T-helper 9 cell (primary cell): ENCODE results near the gene RECQL5.
"Not testable (repeated sequence)": the region's sequence is repeated elsewhere in the genome, so short reads cannot be mapped to it uniquely, and the experiment has no call there.

ENCODE experiments used
- DNase-seq: peaks from one replicate; pipeline ENCODE4 v3.0.0-alpha.2; 2020

The RECQL5 gene

DNA sequence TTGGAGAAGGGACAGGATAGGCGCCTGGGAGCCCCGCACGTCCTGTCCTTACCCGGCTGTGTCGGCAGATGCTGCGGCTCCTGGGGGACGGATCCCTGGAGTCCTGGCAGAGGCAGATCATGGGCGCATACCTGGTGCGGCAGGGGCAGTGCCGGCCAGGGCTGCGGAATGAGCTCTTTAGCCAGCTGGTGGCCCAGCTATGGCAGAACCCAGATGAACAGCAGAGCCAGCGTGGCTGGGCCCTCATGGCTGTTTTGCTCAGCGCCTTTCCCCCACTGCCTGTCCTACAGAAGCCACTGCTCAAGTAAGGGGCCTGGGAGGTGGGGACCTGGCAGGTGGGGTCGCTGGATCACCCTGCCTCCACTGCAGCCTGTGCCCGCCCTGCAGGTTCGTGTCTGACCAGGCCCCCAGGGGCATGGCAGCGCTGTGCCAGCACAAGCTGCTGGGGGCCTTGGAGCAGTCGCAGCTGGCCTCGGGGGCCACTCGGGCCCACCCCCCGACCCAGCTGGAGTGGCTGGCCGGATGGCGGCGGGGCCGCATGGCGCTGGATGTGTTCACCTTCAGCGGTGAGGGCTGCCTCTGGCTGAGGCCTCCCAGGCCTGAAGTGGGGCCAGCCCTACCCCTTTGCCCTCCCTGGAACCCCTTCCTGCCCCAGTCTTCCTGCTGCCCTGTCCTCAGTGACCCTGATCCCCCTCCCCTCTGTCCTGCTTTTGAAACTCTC, 53.9 kb downstream of the RECQL5 start:
- no peak for DNase-seq

DNA sequence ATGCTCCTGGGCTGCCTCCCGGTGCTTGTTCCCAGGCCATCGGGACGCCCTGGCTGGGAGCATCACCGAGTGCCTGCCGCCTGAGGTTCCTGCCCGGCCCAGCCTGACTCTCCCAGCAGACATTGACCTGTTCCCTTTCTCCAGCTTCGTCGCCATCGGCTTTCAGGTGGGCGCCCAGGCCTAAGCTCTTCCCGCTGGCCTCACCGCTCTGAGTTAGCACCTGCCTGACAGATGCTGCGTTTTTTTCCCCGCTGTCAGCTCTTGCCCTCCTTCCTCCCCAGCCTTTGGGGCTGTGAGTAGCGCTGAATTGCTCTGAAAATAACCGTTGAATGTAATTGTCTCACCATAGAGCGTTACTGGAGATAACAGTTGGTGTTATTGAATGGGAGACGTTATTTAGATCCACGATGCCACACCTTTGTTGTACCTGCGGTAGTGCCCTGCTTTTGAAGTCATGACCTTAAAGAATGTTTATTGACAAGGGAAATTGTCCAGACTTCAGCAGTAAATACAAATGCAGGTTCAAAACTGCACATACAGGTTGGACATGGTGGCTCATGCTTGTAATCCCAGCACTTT, 55.0 kb downstream of the RECQL5 start:
- no peak for DNase-seq

- DNase-seq = no peak
These were observed 56.6 kb downstream of the RECQL5 start for GRCh38 chr17:75610103-75610984.

DNA sequence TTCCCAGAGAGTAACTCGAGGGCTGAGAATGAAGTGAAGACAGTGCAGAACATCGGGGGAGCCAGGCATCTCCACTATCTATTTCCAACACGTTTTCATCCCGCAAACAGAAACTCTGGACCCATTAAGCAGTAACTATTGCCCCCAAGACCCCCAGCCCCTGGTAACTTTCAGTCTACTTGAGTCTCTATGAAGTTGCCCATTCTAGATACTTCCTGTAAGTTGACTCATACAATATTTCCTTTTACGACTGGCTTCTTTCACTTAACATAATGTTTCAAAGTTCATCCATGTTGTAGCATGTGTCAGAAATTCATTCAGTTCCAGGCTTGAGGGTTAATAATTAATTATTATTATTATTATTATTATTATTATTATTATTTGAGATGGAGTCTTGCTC, 59.9 kb downstream of the RECQL5 start:
- no peak for DNase-seq

GRCh38 chr17:75605790-75606189, 61.2 kb downstream of the RECQL5 start:
- no peak for DNase-seq

DNA sequence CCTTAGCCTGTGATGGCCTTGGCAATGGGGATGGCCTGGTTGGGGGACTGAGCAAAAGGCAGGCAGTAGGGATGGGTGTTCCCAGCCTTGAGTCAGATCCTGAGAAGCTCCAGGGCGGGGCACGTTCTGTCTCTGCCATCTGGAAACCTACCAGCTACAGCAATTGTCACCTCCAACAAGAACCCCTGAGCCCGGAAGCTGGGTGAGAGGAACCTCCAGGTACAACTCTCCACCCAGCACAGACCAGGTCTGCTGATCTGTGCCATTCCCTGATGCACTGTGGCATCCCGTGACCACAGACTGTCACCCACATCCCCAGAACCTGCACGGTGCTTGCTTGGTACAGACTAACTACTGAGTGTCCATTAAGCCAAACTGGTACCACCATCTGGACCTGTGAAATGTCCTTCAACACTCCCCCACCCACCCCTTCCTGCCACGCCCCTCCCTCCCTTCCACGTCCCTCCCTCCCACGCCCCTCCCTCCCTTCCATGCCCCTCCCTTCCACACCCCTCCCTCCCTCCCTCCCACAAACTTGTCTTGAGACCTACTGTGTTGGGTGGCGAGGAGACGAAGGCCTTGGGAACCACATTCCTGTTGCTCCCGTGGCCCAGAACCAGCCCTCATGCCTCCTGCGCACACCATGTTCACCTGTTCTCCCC, 62.8 kb downstream of the RECQL5 start:
- DNase-seq = no peak

GRCh38 chr17:75603123-75603522, 63.8 kb downstream of the RECQL5 start:
- DNase-seq = no peak

DNA sequence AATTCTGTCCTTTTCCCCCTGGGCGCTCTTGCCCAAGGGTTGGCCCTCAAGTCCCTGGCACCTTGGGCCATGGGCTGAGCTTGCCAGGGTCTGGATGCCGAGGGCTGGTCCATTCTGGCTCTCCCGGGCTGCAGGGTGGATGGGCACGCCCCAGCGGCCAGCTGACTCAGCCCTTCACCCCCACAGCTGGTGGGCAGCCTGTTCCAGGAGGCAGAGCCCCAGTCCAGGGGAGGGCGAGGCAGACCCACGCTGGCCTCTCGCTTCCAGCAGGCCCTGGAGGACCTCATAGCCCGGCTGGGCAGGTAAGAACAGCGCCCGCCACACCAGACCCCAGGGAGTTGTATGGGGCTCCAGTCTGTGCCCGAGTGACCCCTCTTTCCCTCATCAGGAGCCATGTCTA, 64.3 kb downstream of the RECQL5 start:
- DNase-seq = no peak

GRCh38 chr17:75601057-75601987, 65.6 kb downstream of the RECQL5 start:
- peak; percentile 62 for DNase-seq

- DNase-seq = no peak
These were observed 70.5 kb downstream of the RECQL5 start for GRCh38 chr17:75596320-75597087.

DNA sequence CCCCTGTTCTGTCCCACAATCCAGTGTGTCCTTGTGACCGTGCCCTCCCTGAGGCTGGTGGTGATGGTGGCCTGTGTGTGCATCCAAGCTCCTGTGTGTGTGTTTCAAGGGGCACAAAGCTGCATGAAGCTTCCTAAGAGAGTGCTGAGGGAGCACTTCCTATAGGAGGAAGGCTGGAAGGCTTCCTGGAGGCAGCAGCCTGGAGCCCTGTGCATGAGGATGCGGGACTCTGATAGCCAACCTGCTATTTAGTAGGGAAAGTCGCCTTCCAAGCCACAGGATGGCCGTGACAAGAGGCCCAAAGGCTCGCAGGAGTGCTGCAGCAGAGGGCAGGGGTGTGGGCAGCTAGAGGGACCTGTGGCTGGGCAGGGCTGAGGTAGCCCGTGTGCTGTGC, 71.0 kb downstream of the RECQL5 start:
- DNase-seq = no peak

DNA sequence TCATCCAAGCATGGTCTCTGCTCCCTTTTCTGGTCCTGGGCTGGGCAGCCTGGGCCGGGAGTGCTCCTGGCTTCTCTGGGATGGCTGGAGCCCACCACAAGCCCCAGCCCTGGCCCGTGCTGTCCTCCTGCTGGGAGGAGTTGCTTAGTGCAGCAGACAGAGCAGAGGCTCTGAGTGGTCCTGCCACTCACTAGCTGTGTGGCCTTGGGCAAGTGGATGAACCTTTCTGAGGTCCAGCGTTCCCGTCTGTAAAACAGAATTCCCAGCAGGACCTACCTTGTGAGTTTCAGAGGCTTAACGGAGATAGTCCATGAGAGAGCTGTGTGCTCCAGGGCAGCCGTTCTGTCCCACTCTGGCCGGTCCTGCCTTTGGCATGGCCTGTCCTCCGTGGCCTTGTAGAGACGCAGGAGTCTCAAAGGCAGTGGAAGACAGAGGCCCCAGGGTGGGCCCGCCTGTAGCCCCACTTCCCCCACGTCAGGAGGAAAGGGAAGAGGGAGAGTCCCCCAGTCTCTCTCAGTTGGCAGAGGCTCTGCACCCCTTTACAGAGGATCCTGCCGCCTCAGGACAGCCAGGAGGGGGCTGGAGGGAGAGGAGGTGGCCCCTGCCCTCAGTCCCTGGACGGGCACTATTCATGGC, 71.6 kb downstream of the RECQL5 start:
- no peak for DNase-seq

- DNase-seq = no peak
These were observed 72.3 kb downstream of the RECQL5 start for GRCh38 chr17:75594499-75595283.

GRCh38 chr17:75593430-75593829, 73.5 kb downstream of the RECQL5 start:
- not testable (repeated sequence) for DNase-seq

- DNase-seq = no peak
These were observed 74.5 kb downstream of the RECQL5 start for GRCh38 chr17:75592348-75593020.

- no peak for DNase-seq
These were observed 75.1 kb downstream of the RECQL5 start for GRCh38 chr17:75591722-75592302.

DNA sequence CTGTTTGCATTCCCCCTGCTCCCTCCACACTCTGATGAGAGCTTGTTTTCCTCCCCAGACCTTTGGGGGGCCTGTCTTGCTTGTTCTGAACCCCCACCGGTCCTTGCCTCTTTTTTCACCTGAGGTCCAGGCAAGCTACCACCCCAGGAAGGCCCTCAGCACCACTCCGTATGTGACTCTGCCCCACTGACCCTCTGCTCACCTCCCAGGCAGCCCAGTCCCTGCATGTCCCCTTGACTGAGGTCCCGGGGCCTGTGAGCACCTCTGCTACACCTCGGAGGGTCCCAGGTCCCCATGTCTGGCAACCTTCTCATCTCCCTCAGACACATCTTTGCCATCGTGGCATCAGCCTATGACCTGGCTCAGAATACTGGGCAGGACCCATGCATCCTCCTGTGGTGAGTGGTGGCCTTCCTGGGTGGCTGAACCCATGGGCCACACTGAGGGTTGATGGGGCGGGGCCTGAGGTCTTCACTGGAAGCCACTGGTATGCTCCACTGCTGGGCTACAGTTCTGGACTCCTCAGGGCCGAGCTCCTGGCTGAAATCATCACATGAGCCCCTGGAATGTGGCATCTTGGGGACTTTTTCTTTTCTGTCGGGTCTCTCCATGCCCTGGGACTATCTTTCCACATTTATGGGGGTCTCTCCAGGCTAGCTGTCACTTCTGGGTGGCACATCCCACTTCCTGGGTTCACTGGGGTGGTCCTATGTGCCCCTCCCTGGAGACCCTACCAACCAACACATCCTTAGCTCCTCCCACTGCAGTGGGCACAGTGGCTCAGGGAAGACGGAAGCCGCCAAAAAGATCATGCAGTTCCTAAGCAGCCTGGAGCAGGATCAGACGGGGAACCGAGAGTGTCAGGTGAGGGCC, 75.9 kb downstream of the RECQL5 start:
- no peak for DNase-seq

DNA sequence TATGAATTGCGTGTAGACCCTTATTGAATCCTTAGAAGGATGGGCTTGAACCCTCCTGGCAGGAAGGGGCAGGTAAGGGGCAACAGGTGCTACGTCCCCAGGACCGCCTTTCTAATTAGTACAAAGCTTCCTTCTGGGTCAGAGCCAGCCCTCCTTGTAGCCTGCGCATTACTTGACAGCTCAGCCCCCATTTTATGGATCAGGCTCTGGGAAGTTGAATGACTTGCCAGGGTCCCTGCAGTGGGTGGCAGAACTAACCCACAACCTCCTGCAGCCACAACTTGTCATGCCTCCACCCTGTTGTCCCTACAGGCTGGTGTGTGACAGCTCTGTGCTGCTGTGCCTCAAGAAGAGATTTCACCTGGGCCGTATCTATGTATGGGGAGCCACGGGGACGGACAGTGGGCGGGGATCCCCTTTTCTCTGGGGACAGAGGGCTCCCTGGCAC, 76.6 kb downstream of the RECQL5 start:
- DNase-seq = no peak
